Right lobe of liver (tissue), 4 donors: Measurements from ENCODE around the gene MOB3A.

ENCODE experiments used
- CTCF ChIP-seq, 4 donors: fragments of 200-600 bp in 3 of 4; fragments of 450-650 bp in 1 of 4; IDR thresholded peaks; one replicate each; pipeline versions ENCODE4 v1.5.1 to v1.8.0; 2016 to 2022; ENCODE audit warnings: antibody characterized with exemption in 4 of 4, mild to moderate bottlenecking in 2 of 4
- POLR2A ChIP-seq: fragments of 450-650 bp; IDR thresholded peaks from one replicate; pipeline ENCODE4 v1.6.1; 2017; ENCODE audit warnings: antibody characterized with exemption, mild to moderate bottlenecking
- donor health status: DM: no; HTN: no; CAD: no.
- donor health status: DM: no; HTN: no; CAD: no.
- donor health status: DM: no; HTN: yes; CAD: no.

DNA sequence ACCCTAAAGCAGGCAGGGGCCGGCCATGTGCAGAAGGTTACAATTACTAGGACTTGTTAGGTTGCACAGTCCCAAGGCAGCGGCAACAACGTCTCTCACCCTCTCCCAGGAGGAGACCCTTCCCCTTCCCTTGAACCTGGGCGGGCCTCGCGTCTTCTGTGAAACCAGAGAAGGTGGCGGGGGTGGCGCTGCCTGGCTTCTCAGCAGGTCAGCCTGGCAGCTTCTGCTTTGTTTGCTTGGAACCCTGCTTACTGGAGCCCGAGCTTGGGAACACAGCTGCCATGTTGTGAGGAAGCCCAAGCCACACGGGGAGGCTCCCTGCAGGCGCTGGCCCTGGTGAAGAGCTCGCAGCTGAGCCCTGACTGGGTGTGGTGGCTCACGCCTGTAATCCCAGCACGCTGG, 60.5 kb downstream of the MOB3A start:
- TF ChIP-seq CTCF (IDR thresholded peaks at IDR 0.05) (no peak), POLR2A (no peak)
